H1 (cell line): ENCODE measurements around the gene TCF20. TPM values are rescaled to one million over a fixed set of nuclear protein-coding genes. Genes with fewer than 3 reads are reported as not detected.

Source experiments
- ASH2L ChIP-seq: fragments of 200-600, 300-600 bp; sonication (generic); IDR thresholded peaks from one replicate; pipeline ENCODE4 v1.7.1; 2017; ENCODE audit warnings: low read length
- CBX8 ChIP-seq: fragments of 300-800, 300-1000 bp; sonication (generic); IDR thresholded peaks from 2 replicates; pipeline ENCODE4 v1.7.1; 2016; ENCODE audit warnings: low read depth, low read length, borderline replicate concordance
- CHD2 ChIP-seq: IDR thresholded peaks from 2 replicates; pipeline ENCODE4 v1.6.1; 2012; ENCODE audit warnings: low read length, improper control_type of control experiment
- HDAC2 ChIP-seq, 2 experiments: fragments of 300-600 bp in 1 of 2; sonication (generic) in 1 of 2; IDR thresholded peaks; 2 replicates each; pipeline ENCODE4 v1.6.1; 2011 to 2012; ENCODE audit warnings: low read depth in 2 of 2, low read length in 2 of 2, mild to moderate bottlenecking in 2 of 2, moderate library complexity in 2 of 2, borderline replicate concordance in 1 of 2, inconsistent platforms in 1 of 2
- JUN ChIP-seq: IDR thresholded peaks from 2 replicates; pipeline ENCODE4 v1.6.1; 2011; ENCODE audit warnings: low read depth, mild to moderate bottlenecking, improper control_type of control experiment, low read length
- KDM5A ChIP-seq: fragments of 200-600 bp; IDR thresholded peaks from 2 replicates; pipeline ENCODE4 v1.7.1; 2012; ENCODE audit warnings: mild to moderate bottlenecking, low read length, inconsistent platforms, mixed read lengths
- NRF1 ChIP-seq: IDR thresholded peaks from 2 replicates; pipeline ENCODE4 v1.6.1; 2011; ENCODE audit warnings: mild to moderate bottlenecking, low read depth, low read length, improper control_type of control experiment
- TBP ChIP-seq: IDR thresholded peaks from 2 replicates; pipeline ENCODE4 v1.6.1; 2011; ENCODE audit warnings: low read depth, low read length, improper control_type of control experiment
- polyA plus RNA-seq, 7 experiments: library from polyadenylated mRNA; depleted of rRNA in 3 of 7; stranded (reverse) in 5 of 7; unstranded in 2 of 7; fragments of >200 nt in 5 of 7; fragments of 200-250 nt in 2 of 7; gene quantifications; 1 replicate in 5 of 7; 2 replicates in 1 of 7; 4 replicates in 1 of 7; pipeline versions ENCODE4 v1.2.1 to v1.2.3, GENCODE V29; 2011 to 2013; ENCODE audit warnings: missing spikeins in 2 of 7, mixed read lengths in 2 of 7
- total RNA-seq: library from RNA; stranded (reverse); fragmentation: NEBNext Ultra II Directional; extraction: Animal tissue kit (Norgen Biotek cat#: 25700); gene quantifications from 2 replicates; pipeline ENCODE4 v1.2.1, GENCODE V29; 2021
- TF ChIP-seq, protein P1 (sequence below): fragments of 300-600 bp; sonication (generic); IDR thresholded peaks from 2 replicates; pipeline ENCODE4 v1.7.1; 2012; ENCODE audit warnings: low read length, moderate library complexity, mild to moderate bottlenecking, inconsistent platforms; ENCODE audit not compliant: insufficient replicate concordance

Gene TCF20
- total and polyA plus RNA-seq, 2 of the 8 experiments (the other 6 are each of a cell fraction or from before 2014, with no cell fraction given): 22.0 to 79.8 TPM

DNA sequence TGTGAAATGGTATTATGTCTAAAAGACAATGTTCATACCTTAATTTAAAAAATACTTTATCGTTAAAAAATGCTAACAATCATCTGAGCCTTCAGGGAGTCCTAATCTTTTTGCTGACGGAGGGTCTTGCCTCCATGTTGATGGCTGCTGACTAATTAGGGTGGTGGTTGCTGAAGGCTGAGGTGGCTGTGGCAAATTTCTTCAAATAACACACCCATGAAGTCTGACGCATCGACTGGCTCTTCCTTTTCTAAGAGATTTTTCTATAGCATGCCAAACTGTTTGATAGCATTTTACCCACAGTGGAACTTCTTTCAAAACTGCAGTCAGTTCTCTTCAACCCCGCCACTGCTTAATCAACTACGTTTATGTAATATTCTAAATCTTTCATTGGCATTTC lies 33.6 kb downstream of the TCF20 start (continued):
- TF ChIP-seq, protein P1, sequence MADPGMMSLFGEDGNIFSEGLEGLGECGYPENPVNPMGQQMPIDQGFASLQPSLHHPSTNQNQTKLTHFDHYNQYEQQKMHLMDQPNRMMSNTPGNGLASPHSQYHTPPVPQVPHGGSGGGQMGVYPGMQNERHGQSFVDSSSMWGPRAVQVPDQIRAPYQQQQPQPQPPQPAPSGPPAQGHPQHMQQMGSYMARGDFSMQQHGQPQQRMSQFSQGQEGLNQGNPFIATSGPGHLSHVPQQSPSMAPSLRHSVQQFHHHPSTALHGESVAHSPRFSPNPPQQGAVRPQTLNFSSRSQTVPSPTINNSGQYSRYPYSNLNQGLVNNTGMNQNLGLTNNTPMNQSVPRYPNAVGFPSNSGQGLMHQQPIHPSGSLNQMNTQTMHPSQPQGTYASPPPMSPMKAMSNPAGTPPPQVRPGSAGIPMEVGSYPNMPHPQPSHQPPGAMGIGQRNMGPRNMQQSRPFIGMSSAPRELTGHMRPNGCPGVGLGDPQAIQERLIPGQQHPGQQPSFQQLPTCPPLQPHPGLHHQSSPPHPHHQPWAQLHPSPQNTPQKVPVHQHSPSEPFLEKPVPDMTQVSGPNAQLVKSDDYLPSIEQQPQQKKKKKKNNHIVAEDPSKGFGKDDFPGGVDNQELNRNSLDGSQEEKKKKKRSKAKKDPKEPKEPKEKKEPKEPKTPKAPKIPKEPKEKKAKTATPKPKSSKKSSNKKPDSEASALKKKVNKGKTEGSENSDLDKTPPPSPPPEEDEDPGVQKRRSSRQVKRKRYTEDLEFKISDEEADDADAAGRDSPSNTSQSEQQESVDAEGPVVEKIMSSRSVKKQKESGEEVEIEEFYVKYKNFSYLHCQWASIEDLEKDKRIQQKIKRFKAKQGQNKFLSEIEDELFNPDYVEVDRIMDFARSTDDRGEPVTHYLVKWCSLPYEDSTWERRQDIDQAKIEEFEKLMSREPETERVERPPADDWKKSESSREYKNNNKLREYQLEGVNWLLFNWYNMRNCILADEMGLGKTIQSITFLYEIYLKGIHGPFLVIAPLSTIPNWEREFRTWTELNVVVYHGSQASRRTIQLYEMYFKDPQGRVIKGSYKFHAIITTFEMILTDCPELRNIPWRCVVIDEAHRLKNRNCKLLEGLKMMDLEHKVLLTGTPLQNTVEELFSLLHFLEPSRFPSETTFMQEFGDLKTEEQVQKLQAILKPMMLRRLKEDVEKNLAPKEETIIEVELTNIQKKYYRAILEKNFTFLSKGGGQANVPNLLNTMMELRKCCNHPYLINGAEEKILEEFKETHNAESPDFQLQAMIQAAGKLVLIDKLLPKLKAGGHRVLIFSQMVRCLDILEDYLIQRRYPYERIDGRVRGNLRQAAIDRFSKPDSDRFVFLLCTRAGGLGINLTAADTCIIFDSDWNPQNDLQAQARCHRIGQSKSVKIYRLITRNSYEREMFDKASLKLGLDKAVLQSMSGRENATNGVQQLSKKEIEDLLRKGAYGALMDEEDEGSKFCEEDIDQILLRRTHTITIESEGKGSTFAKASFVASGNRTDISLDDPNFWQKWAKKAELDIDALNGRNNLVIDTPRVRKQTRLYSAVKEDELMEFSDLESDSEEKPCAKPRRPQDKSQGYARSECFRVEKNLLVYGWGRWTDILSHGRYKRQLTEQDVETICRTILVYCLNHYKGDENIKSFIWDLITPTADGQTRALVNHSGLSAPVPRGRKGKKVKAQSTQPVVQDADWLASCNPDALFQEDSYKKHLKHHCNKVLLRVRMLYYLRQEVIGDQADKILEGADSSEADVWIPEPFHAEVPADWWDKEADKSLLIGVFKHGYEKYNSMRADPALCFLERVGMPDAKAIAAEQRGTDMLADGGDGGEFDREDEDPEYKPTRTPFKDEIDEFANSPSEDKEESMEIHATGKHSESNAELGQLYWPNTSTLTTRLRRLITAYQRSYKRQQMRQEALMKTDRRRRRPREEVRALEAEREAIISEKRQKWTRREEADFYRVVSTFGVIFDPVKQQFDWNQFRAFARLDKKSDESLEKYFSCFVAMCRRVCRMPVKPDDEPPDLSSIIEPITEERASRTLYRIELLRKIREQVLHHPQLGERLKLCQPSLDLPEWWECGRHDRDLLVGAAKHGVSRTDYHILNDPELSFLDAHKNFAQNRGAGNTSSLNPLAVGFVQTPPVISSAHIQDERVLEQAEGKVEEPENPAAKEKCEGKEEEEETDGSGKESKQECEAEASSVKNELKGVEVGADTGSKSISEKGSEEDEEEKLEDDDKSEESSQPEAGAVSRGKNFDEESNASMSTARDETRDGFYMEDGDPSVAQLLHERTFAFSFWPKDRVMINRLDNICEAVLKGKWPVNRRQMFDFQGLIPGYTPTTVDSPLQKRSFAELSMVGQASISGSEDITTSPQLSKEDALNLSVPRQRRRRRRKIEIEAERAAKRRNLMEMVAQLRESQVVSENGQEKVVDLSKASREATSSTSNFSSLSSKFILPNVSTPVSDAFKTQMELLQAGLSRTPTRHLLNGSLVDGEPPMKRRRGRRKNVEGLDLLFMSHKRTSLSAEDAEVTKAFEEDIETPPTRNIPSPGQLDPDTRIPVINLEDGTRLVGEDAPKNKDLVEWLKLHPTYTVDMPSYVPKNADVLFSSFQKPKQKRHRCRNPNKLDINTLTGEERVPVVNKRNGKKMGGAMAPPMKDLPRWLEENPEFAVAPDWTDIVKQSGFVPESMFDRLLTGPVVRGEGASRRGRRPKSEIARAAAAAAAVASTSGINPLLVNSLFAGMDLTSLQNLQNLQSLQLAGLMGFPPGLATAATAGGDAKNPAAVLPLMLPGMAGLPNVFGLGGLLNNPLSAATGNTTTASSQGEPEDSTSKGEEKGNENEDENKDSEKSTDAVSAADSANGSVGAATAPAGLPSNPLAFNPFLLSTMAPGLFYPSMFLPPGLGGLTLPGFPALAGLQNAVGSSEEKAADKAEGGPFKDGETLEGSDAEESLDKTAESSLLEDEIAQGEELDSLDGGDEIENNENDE: no peak
- TF ChIP-seq JUN (no peak), NRF1 (no peak), ASH2L (no peak), HDAC2 (IDR thresholded peaks at IDR 0.05; ENCODE audit: borderline replicate concordance in 1 of 2, low read depth in 2 of 2, low read length in 2 of 2) (no peak), KDM5A (no peak), CBX8 (no peak), TBP (no peak), CHD2 (no peak)
- TF ChIP-seq, all 59 proteins: peak for 0
